Bronchial epithelial cell (primary cell): Measurements from ENCODE around the gene TAF11L4. TPM values are rescaled to one million over a fixed set of nuclear protein-coding genes. Genes with fewer than 3 reads are reported as not detected.
"Not testable (repeated sequence)": the region's sequence is repeated elsewhere in the genome, so short reads cannot be mapped to it uniquely, and the experiment has no call there.

Experiments used
- DNase-seq: peaks from one replicate; pipeline ENCODE4 v3.0.0-alpha.2; 2010; ENCODE audit warnings: low read depth
- FAIRE-seq: peaks from 2 replicates; lab custom pipeline; 2011; peaks lifted over from hg19 to GRCh38; lab: Jason Lieb, UNC
- H3K27me3 ChIP-seq: 2 replicates; pipeline ENCODE4 v1.5.1; 2011; ENCODE audit warnings: low read length; ENCODE audit not compliant: control insufficient read depth, insufficient read depth
- H3K36me3 ChIP-seq: 2 replicates; pipeline ENCODE4 v1.5.1; 2011; ENCODE audit warnings: low read length; ENCODE audit not compliant: control insufficient read depth, insufficient read depth
- H3K4me3 ChIP-seq: 2 replicates; pipeline ENCODE4 v1.5.1; 2011; ENCODE audit warnings: mild to moderate bottlenecking, low read depth, low read length, control low read depth
- total RNA-seq: library from RNA; depleted of rRNA; stranded (reverse); fragments of >200 nt; gene quantifications from 2 replicates; pipeline ENCODE4 v1.2.1, GENCODE V29; 2014
- TF ChIP-seq, protein P1 (sequence below): IDR thresholded peaks from 2 replicates; pipeline ENCODE4 v1.5.1; 2011; ENCODE audit warnings: mild to moderate bottlenecking, moderate library complexity, low read length, control low read depth, inconsistent platforms; ENCODE audit not compliant: insufficient read depth, severe bottlenecking

TAF11L4 gene
- not detected in 2 replicates for total RNA-seq

DNA sequence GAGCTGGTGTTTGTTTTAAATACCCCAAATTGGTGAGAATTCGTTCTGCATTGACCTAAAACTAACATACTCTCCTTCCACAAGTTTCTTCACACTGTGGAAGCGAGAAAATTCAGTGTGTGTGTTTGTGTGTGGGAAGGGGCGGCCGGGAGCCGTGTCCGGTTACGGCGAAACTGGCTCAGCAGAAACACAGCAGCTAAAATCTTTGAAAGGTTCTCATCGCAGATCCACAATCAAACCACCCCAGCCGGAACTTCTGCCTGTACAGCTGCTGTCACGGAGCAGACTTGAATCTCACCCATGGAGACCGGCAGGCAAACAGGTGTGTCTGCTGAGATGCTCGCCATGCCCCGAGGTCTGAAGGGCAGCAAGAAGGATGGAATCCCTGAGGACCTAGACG is at the start of gene TAF11L4:
TAF11L4 (plus strand) TSS at position 301 of the 400 bp plus-strand sequence.
- DNase-seq, H3K4me3 ChIP-seq, H3K36me3 ChIP-seq, H3K27me3 ChIP-seq, FAIRE-seq: not testable (repeated sequence)

DNA sequence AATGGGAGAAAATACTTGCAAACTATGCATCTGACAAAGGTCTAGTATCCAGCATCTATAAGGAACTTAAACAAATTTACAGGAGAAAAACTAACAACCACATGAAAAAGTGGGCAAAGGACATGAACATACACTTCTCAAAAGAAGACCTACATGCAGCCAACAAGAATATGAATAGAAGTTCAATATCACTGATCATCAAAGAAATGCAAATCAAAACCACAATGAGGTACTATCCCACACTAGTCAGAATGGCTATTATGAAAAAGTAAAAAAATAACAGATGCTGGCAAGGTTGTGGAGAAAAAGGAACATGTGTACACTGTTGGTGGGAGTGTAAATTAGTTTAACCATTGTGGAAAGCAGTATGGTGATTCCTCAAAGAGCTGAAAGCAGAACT is 46.5 kb upstream of the TAF11L4 start:
- not testable (repeated sequence) for H3K36me3 ChIP-seq, H3K4me3 ChIP-seq, H3K27me3 ChIP-seq, FAIRE-seq, DNase-seq

DNA sequence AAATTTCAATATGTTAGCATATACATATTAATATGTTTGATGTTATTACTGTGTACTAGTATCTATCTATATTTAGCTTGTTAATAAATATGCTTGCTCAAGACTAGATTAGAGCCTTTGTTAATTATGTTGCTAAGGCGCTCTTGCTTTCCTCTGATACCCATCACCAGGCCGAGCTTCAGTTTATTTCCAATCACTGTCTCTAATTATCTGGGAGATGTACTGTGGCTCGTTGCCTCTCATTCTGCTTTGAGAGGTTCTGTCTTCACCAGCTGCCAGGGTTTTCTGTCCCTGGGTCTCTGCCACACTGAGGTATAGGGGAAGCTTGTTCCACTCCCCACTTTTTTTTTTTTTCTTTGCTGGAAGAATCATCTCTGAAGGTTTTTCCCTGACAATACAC is 44.6 kb upstream of the TAF11L4 start:
- FAIRE-seq (no peak), DNase-seq (no peak)
- H3K4me3 ChIP-seq = no peak overlapping the region
- no peaks in the 10 kb centered on the region for H3K27me3 ChIP-seq
- H3K36me3 ChIP-seq = no peaks in the 10 kb centered on the region
- TF ChIP-seq, protein P1, sequence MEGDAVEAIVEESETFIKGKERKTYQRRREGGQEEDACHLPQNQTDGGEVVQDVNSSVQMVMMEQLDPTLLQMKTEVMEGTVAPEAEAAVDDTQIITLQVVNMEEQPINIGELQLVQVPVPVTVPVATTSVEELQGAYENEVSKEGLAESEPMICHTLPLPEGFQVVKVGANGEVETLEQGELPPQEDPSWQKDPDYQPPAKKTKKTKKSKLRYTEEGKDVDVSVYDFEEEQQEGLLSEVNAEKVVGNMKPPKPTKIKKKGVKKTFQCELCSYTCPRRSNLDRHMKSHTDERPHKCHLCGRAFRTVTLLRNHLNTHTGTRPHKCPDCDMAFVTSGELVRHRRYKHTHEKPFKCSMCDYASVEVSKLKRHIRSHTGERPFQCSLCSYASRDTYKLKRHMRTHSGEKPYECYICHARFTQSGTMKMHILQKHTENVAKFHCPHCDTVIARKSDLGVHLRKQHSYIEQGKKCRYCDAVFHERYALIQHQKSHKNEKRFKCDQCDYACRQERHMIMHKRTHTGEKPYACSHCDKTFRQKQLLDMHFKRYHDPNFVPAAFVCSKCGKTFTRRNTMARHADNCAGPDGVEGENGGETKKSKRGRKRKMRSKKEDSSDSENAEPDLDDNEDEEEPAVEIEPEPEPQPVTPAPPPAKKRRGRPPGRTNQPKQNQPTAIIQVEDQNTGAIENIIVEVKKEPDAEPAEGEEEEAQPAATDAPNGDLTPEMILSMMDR = no peak

DNA sequence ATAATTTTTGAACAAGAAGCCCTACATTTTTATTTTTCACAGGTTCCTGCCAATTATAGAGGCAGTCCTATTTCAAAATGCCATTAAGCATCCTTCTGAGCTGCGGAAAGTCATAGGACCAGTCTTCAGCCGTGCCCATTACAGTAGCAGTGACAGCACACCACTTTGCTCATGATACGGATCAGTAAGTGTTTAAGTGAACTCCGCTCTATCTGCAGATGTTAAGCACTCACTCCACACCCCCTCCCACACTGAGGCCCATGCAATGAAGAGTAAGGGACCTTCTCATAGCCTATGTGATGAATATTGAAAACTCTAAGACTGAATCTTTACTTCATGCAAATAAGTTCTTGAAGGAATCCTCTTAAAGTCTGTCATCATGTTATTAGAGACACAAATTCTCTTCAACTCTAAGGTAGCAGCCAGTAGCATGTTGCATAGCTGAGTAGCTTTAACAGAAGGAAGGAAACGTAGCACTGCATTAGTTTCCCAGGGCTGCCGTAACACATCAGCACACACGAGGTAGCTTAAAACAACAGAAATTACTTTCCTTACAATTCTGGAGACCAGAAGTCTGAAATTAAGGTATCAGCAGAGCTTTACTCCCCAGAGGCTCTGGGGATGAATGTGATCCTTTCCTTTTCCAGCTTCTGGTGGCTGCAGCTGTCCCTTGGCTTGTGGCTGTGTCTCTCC is 43.9 kb upstream of the TAF11L4 start:
- no peak overlapping the region for H3K4me3 ChIP-seq
- H3K36me3 ChIP-seq = no peaks in the 10 kb centered on the region
- no peaks in the 10 kb centered on the region for H3K27me3 ChIP-seq
- TF ChIP-seq, protein P1 = no peak
- FAIRE-seq (no peak), DNase-seq (no peak)

DNA sequence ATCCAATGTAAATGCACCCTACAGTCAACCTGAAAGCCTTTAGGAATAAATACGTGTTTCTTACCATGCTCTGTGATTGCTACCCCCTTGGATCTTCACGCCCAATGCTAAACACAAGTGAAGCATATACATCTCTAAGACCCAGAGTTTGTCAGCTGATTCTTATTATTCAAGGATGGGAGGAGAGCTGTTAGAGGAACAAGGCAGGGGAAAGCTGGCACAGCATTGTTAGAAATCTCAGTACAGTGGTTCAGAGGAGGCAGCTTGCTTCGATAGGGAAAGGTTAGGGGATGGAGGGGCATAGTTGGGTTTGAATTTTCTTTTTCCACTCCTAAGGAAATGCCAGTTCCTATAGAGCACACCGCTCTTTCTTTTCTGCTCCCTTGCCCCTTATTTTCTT is 40.2 kb upstream of the TAF11L4 start:
- FAIRE-seq = no peak
- Histone ChIP-seq H3K36me3 (no peaks in the 10 kb centered on the region), H3K4me3 (no peak overlapping the region), H3K27me3 (no peaks in the 10 kb centered on the region)
- TF ChIP-seq, protein P1 = no peak
- DNase-seq = no peak

DNA sequence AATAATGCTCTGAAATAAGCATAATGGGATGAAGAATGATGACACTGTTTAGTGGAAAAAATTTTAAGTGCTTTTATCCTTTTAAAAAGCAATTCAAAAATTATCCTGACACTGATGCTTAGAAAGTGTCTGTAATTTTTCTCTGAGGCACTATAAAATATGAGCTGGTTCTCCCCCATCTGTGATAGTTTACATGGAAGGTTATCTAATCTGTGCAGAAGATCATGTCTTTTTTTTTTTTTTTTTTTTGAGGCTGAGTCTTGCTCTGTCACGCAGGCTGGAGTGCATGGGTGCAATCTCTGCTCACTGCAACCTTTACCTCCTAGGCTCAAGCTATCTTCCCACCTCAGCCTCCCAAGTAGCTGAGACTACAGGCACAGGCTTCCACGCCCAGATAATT is 38.8 kb upstream of the TAF11L4 start:
- no peak for DNase-seq
- TF ChIP-seq, protein P1 = no peak
- Histone ChIP-seq H3K36me3 (no peaks in the 10 kb centered on the region), H3K27me3 (no peaks in the 10 kb centered on the region), H3K4me3 (no peak overlapping the region)
- no peak for FAIRE-seq

DNA sequence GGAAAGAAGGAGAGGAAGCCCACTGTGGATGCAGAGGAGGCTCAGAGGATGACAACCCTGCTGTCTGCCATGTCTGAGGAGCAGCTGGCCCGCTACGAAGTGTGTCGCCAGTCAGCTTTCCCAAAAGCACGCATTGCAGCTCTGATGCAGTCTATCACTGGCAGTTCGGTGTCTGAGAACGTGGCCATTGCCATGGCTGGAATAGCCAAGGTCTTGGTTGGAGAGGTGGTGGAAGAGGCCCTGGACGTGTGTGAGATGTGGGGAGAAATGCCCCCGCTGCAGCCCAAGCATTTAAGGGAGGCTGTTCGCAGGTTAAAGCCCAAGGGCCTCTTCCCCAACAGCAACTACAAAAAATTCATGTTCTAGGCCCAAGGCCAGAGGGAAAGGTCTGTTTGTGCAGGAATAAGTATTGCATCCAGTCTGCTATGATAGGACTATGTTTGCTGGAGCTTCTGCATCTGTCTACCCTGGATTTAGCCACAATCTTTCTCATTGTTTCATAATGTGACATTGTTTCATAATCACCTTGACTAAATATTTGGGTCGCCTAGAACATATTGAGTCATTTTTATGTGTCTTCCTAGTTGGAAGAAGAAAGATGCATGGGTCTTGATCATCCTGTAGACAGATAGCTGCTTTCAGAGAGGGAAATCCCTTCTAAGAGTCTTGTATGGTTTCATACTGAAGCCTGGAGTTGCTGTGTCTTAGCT is 35.0 kb upstream of the TAF11L4 start:
- FAIRE-seq = peak; percentile 66
- not testable (repeated sequence) for H3K27me3 ChIP-seq, H3K4me3 ChIP-seq, DNase-seq, H3K36me3 ChIP-seq
